Natural killer cell (primary cell): ENCODE data around the gene WDR53. TPM values are rescaled to one million over a fixed set of nuclear protein-coding genes. Genes with fewer than 3 reads are reported as not detected.
A peak's percentile ranks its signal among the peaks of the same experiment; 100 is the strongest.
"Not testable (repeated sequence)": the region's sequence is repeated elsewhere in the genome, so short reads cannot be mapped to it uniquely, and the experiment has no call there.

Experiments used
- ATAC-seq, 3 donors: fragments of 150-1000 bp in 2 of 3; fragments of 200-7000 bp in 1 of 3; cut with Tn5 transposase; 1 replicate in 1 of 3; 2 replicates in 2 of 3; pipeline ENCODE4 v1.10.0; 2021; ENCODE audit warnings: mild to moderate bottlenecking in 2 of 3, moderate library complexity in 2 of 3
- DNase-seq, 2 donors: peaks; one replicate each; pipeline versions ENCODE4 v3.0.0 to v3.0.0-alpha.2; 2013 to 2021; ENCODE audit warnings: mixed read lengths in 1 of 2
- H3K27ac ChIP-seq: one replicate; pipeline ENCODE4 v1.5.1; 2013; ENCODE audit warnings: mild to moderate bottlenecking, low read length
- H3K27me3 ChIP-seq: one replicate; pipeline ENCODE4 v1.6.1; 2013; ENCODE audit warnings: low read length; ENCODE audit not compliant: control insufficient read depth, insufficient read depth
- H3K36me3 ChIP-seq: one replicate; pipeline ENCODE4 v1.6.1; 2013; ENCODE audit warnings: low read length; ENCODE audit not compliant: control insufficient read depth, insufficient read depth
- H3K4me1 ChIP-seq: one replicate; pipeline ENCODE4 v1.6.1; 2013; ENCODE audit warnings: low read length; ENCODE audit not compliant: control insufficient read depth, insufficient read depth
- H3K4me3 ChIP-seq: one replicate; pipeline ENCODE4 v1.5.1; 2013; ENCODE audit warnings: low read length
- H3K9me3 ChIP-seq: one replicate; pipeline ENCODE4 v1.6.1; 2013; ENCODE audit warnings: low read length; ENCODE audit not compliant: control insufficient read depth, insufficient read depth
- H3K27ac Mint-ChIP-seq, 2 donors: one replicate each; pipeline ENCODE4 v1.8.0; 2022; ENCODE audit warnings: mild to moderate bottlenecking in 2 of 2, mixed read lengths in 2 of 2, moderate library complexity in 1 of 2
- H3K27me3 Mint-ChIP-seq, 2 donors: one replicate each; pipeline ENCODE4 v1.8.0; 2022; ENCODE audit warnings: low read depth in 2 of 2, mixed read lengths in 2 of 2
- H3K36me3 Mint-ChIP-seq: one replicate; pipeline ENCODE4 v1.8.0; 2022; ENCODE audit warnings: mixed read lengths
- H3K4me1 Mint-ChIP-seq, 2 donors: one replicate each; pipeline ENCODE4 v1.8.0; 2022; ENCODE audit warnings: mixed read lengths in 2 of 2
- H3K4me3 Mint-ChIP-seq: one replicate; pipeline ENCODE4 v1.8.0; 2022; ENCODE audit warnings: mild to moderate bottlenecking, moderate library complexity, mixed read lengths
- H3K9me3 Mint-ChIP-seq, 2 donors: one replicate each; pipeline ENCODE4 v1.8.0; 2022; ENCODE audit warnings: mixed read lengths in 2 of 2
- CTCF ChIP-seq: fragments of 200-600 bp; IDR thresholded peaks from one replicate; pipeline ENCODE4 v1.8.0; 2022; ENCODE audit warnings: antibody characterized with exemption
- whole genome bisulfite sequencing: methylation state at CpG from one replicate; pipeline ENCODE4 v1.1.7; 2013; ENCODE audit warnings: missing lambda C conversion rate; ENCODE audit not compliant: insufficient coverage; 5-methylcytosine and 5-hydroxymethylcytosine counted together
- intact Hi-C: fragments of 100-400 bp; cut with micrococcal nuclease; formaldehyde crosslinking; loops from one replicate; pipeline ENCODE4 v1.14.2; 2022
- total RNA-seq, 4 donors: library from RNA; stranded (reverse); fragments of 120-200 nt in 1 of 4; gene quantifications; one replicate each; pipeline versions ENCODE4 v1.2.3 to v1.2.4, GENCODE V29; 2013 to 2022

The WDR53 gene
- total RNA-seq, 3 donors from 2014 or later (not counting 1 experiment from before 2014, with no cell fraction given), result 13.5 to 16.2 (median 14.7) TPM

DNA sequence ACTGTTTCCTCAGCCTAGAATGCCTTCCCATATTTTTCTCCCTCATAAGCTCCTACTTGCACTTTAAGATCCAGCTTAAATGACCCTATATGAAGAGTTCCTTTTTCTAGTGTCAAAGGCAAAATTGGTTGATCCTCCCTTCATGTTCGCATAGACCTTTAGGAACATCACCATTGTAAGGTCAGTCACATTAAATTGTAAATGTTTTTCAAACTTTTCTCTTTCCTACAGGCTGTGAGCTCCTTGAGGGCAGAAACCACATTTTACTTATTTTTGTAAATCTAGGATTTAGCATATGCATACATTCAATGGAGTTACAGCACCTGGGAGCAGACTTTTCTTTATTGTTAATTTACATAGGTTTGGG lies 54.0 kb downstream of the WDR53 start:
- no peaks in the 10 kb centered on the region for H3K9me3 Mint-ChIP-seq
- H3K27me3 Mint-ChIP-seq, result peaks cover 5% of the 10 kb centered on the region in 2 donors
- Histone ChIP-seq H3K9me3 (peaks cover 23% of the 10 kb centered on the region), H3K4me3 (no peak overlapping the region), H3K36me3 (no peaks in the 10 kb centered on the region), H3K27ac (no peak overlapping the region), H3K4me1 (no peaks in the 10 kb centered on the region), H3K27me3 (no peaks in the 10 kb centered on the region)
- no peak for TF ChIP-seq CTCF
- no peaks in the 10 kb centered on the region for H3K4me1 Mint-ChIP-seq
- no peak overlapping the region for H3K4me3 Mint-ChIP-seq
- DNase-seq, result no peak
- H3K36me3 Mint-ChIP-seq, result peaks cover 6% of the 10 kb centered on the region
- no peak overlapping the region for H3K27ac Mint-ChIP-seq
- intact Hi-C loops, result no loop called here
- WGBS, result no CpG with 5 or more reads among the region's 1 CpG
- no peak for ATAC-seq

GRCh38 chr3:196513697-196514349 lies 54.5 kb downstream of the WDR53 start:
- intact Hi-C loops, result no loop called here
- peaks cover under 1% of the 10 kb centered on the region for H3K36me3 Mint-ChIP-seq

GRCh38 chr3:196511646-196512425 lies 56.5 kb downstream of the WDR53 start:
- H3K4me3 ChIP-seq, H3K36me3 Mint-ChIP-seq, H3K27ac ChIP-seq, H3K27me3 ChIP-seq, H3K4me1 ChIP-seq, ATAC-seq, H3K27ac Mint-ChIP-seq, H3K4me1 Mint-ChIP-seq, H3K27me3 Mint-ChIP-seq, H3K4me3 Mint-ChIP-seq, H3K36me3 ChIP-seq, H3K9me3 Mint-ChIP-seq, intact Hi-C loops, H3K9me3 ChIP-seq: not testable (repeated sequence)
- 69% methylated on average over 13 of the region's 15 CpGs for WGBS
- DNase-seq, result peak in 1 of 2 donors; percentile 30

More at GRCh38 chr3:196513697-196514349, 54.5 kb downstream of the WDR53 start:
- no peaks in the 10 kb centered on the region for H3K4me1 Mint-ChIP-seq
- WGBS, result 95% methylated on average over 8 of the region's 8 CpGs
- no peaks in the 10 kb centered on the region for H3K9me3 Mint-ChIP-seq
- Histone ChIP-seq H3K36me3 (no peaks in the 10 kb centered on the region), H3K9me3 (peaks cover 18% of the 10 kb centered on the region), H3K4me3 (no peak overlapping the region), H3K4me1 (no peaks in the 10 kb centered on the region), H3K27me3 (no peaks in the 10 kb centered on the region), H3K27ac (no peak overlapping the region)
- no peak overlapping the region for H3K4me3 Mint-ChIP-seq
- no peak for ATAC-seq
- no peak overlapping the region for H3K27ac Mint-ChIP-seq
- no peak for DNase-seq
- peaks cover 5% of the 10 kb centered on the region in 2 donors for H3K27me3 Mint-ChIP-seq
- TF ChIP-seq CTCF, result no peak

DNA sequence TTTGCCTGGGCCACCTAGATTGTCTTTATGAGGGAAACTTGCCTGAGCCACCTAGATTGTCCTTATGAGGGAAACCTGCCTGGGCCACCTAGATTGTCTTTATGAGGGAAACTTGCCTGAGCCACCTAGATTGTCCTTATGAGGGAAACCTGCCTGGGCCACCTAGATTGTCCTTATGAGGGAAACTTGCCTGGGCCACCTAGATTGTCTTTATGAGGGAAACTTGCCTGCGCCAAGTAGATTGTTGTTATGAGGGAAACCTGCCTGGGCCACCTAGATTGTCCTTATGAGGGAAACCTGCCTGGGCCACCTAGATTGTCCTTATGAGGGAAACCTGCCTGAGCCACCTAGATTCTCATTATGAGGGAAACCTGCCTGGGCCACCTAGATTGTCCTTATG lies 57.2 kb downstream of the WDR53 start:
- ATAC-seq, result not testable (repeated sequence)
- WGBS, result 100% methylated on average over 1 of the region's 1 CpG

More for the DNA sequence above, 57.2 kb downstream of the WDR53 start:
- H3K36me3 ChIP-seq, H3K4me3 Mint-ChIP-seq, H3K36me3 Mint-ChIP-seq, H3K9me3 ChIP-seq, H3K27ac ChIP-seq, H3K4me1 Mint-ChIP-seq, H3K27me3 Mint-ChIP-seq, H3K9me3 Mint-ChIP-seq, intact Hi-C loops, H3K27ac Mint-ChIP-seq, H3K27me3 ChIP-seq, DNase-seq, H3K4me1 ChIP-seq, H3K4me3 ChIP-seq: not testable (repeated sequence)
